DMS53 (cell line): ENCODE results near the gene TTC34.
A peak's percentile ranks its signal among the peaks of the same experiment; 100 is the strongest.

Source experiments
- DNase-seq: peaks from one replicate; lab custom pipeline; 2025; lab: John Stamatoyannopoulos, UW

TTC34 gene

GRCh38 chr1:2830761-2831425 lies 29.4 kb upstream of the TTC34 start:
- DNase-seq: no peak

- no peak for DNase-seq
These were observed 28.5 kb upstream of the TTC34 start for GRCh38 chr1:2829846-2830615.

- DNase-seq: no peak
These were observed 27.2 kb upstream of the TTC34 start for GRCh38 chr1:2828586-2829250.

GRCh38 chr1:2826736-2827292 lies 25.3 kb upstream of the TTC34 start:
- no peak for DNase-seq

- DNase-seq: no peak
These were observed 24.8 kb upstream of the TTC34 start for GRCh38 chr1:2826316-2826715.

- DNase-seq: no peak
These were observed 24.1 kb upstream of the TTC34 start for GRCh38 chr1:2825487-2826189.

- DNase-seq: no peak
These were observed 23.5 kb upstream of the TTC34 start for GRCh38 chr1:2824999-2825398.

GRCh38 chr1:2823921-2824610 lies 22.6 kb upstream of the TTC34 start:
- no peak for DNase-seq

GRCh38 chr1:2822621-2823145 lies 21.2 kb upstream of the TTC34 start:
- DNase-seq: no peak

GRCh38 chr1:2821966-2822620 lies 20.6 kb upstream of the TTC34 start:
- DNase-seq: peak; percentile 13

GRCh38 chr1:2821373-2821955 lies 20.0 kb upstream of the TTC34 start:
- DNase-seq: no peak

GRCh38 chr1:2820731-2821372 lies 19.4 kb upstream of the TTC34 start:
- DNase-seq: no peak

- DNase-seq: no peak
These were observed 18.6 kb upstream of the TTC34 start for GRCh38 chr1:2819831-2820730.

GRCh38 chr1:2819429-2819828 lies 17.9 kb upstream of the TTC34 start:
- DNase-seq: no peak

- no peak for DNase-seq
These were observed 16.5 kb upstream of the TTC34 start for GRCh38 chr1:2817784-2818564.

GRCh38 chr1:2816786-2817185 lies 15.3 kb upstream of the TTC34 start:
- no peak for DNase-seq

- no peak for DNase-seq
These were observed 14.1 kb upstream of the TTC34 start for GRCh38 chr1:2815551-2815950.

GRCh38 chr1:2814511-2815075 lies 13.1 kb upstream of the TTC34 start:
- no peak for DNase-seq
